ENCODE measurements around the gene ERC2.
"Not testable (repeated sequence)": the region's sequence is repeated elsewhere in the genome, so short reads cannot be mapped to it uniquely, and the experiment has no call there.

The ERC2 gene

DNA sequence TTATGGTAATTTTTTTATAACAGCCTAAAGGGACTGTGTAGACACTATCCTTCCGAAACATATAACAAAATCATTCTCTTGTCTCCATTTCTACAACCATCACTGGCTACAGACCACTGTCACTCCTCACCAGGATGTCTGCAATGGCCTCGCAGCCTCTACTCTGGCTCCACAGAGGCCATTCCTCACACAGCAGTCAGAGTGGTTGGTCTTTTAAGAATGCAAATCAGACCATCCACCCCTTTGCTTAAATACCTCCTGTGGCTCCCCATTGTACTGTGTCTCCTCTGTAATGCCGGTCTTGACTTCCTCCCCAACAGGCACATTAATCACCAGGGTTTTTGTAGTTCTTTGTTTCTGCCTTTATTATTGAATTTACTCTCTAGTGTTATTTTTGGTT is 344.8 kb downstream of the ERC2 start:
- no peak for DNase-seq (ENCODE audit: low read depth)

DNA sequence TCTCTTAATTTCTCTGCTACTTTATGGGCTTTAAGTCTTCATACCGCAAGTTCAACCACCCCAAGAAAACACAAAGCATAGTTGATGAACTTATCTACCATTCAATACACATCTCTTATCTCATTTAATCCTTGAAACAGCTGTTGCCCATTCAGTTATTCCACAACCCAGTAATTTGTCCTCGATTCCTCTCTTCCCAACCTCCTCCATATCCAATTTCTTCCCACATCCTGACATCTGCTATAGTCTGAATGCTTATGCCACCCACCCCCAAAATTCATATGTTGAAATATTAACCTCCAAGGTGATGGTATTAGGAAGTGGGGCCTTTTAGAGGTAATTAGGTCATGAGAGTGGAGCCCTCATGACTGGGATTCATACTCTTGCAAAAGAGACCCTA is 345.4 kb downstream of the ERC2 start:
- no peak for DNase-seq (ENCODE audit: low read depth)

DNA sequence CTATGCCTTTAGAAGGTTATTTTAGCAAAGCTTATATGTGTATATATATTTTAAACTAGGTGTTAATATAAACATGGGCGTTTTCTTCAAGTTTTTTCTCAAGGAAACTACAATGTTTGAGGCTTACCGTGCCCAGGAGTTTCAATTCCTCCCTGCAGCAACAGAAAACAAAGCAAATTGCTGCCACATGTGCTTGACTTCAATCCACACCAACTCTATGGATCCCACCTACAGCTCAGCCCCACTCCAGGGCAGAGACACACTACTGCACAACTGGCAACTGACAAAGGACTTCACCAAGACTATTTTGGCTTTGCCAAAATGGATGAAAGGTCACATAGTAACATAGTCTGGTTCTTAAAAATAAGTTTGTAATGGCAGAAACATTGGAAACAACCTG is 346.6 kb downstream of the ERC2 start:
- DNase-seq (ENCODE audit: low read depth), result no peak

DNA sequence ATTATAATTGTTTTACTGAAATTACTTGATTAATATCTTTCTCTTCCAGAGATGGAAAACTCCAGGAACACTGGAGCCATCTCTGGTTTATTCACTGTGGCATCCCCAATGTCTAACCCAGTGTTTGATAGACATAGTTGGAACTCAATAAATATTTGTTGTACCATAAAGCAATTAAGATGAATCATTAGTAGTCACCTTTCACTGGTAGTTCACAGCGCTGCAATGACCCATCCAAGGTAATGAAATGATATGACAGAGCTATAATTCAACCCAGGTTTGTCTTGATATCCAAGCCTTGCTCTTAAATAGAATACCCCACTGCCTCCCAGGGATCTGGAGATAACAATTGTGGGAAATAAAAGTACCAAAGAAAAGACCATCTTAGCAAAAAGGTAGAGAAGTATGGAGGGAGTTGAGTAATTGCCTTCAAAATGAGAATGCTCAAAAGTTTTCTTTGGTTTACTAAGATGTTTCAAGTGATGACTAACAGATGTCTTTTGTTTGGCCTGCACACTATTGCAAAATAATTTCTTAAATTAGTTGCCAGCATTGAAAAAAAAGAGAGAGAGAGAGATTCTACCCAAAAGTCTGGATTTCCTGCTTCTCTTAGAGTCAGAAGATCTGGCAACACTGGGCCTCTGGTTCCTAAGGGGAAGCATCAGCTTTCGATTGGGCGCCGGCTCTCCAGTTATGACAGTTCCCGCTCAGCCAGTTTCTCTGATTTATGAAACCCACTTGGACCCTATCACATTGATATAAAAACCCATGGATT is 348.5 kb downstream of the ERC2 start:
- DNase-seq (ENCODE audit: low read depth), result peak; percentile 71

DNA sequence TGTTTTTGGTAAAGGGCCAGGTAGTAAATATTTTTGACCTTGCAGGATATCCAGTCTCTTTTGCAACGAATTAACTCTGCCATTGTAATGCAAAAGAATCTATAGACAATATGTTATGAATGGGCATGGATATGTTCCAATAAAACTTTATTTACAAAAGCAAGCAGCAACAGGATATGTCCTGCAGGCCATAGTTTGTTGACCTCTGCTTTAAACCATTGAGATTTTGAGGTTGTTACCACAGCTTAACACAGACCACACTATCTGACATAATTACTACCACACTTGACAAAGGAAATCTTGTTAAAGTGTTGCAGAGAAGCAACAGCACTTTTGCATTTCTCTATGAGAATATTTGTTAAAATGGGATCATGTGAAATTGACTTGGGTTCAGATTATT is 349.3 kb downstream of the ERC2 start:
- no peak for DNase-seq (ENCODE audit: low read depth)

DNA sequence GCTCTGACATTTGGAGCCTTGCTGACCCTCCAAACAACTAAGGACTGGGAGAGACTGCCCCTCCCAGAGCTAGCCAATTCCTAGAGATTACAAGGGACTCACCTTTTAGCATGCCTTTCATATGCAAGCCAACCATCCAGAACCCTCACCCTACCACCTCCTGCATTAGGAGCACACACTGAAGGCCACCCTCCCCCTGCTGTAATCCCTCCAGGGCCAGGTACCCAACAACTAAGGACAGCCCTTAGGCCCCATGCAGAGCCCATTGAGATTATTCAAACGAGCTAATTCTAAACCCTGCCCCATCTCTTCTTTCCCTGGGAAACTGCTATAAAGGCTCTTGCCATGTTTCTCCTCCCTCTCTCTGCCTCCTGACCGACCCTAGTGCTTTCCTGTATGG is 352.6 kb downstream of the ERC2 start:
- DNase-seq (ENCODE audit: low read depth), result no peak

DNA sequence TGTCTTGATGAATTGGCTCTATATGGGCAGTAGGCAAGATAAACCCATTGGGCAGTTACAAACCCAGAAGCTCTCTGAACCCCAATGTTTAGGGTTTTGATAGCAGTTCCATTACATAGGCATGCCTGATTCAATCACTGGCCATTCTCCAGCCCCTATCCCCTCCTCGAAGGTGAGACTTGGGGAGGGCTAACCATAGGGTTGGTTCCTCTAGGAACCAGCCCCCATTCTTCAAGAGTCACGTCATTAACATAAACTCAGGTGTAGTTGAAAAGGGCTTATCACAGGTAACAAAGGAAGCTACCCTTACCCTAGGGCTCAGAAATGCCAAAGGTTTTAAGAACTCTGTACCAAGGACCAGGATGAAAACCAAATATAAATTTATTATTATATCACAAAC is 353.1 kb downstream of the ERC2 start:
- no peak for DNase-seq (ENCODE audit: low read depth)

DNA sequence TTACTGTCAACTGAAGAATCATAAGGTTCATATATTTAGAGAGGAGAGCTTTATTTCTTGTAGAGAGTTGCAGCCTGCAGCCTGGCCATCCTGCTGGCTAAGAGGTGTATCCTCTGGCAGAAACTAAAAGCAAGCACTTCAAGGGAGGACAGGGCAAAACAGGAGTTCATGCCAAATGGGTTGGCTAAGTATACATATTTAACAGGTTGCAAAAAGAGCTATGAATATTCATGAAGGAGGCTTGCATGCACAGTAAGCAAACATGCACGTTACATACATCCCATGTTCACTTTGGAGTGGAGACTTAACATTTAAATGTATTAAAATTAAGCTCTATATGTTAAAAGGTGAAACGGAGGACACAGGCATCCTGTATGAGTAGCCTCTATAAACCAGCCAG is 354.4 kb downstream of the ERC2 start:
- DNase-seq (ENCODE audit: low read depth), result no peak

DNA sequence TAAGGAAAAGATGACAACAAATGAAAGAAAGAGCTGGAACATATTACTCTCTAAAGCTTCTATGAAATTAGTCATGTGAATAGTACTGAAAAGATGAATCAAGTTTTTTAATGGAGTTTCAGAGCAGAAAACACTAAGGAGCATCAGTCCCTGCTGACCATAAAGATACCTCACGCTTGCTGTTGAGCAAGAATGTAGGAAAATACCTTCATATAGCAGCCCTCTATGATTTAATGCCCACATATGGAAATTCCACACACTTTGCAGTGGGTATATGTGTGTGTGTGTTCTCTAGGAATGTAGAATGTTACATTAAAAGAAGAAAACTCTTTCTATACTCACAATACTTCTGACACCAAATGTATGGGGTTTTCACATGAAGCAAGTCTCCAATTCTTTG is 355.0 kb downstream of the ERC2 start:
- DNase-seq (ENCODE audit: low read depth), result no peak

DNA sequence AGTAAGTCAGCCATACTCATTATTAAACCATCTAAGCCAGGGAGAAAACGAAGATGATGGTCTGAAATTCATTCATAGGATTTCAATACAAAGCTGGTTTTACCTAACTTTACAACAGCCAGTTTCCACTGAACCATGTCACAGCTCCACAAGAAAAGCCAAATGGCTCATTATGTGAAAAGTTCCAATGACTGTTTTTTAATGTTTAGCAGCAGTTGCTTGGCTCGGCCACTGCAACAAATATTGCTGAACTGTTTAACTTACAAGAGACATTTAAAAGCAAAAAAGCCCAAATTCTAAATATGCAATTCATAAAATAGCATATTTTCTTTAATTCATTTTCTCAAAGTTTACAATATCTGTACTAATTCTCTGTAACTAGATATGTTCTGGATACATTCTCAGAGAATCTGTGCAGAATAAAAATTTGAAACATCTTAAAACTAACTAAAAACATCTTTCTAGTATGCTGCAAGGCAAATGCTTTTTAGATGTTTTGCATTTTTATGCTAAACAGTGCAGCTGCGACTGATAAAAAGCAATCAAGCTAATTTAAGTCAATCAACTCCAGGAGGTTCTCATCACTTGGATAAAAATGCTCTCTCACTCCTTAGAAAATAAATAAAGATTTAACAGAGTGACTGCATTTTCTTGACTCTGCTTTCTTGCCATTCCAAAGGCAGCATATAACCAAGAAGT is 356.5 kb downstream of the ERC2 start:
- DNase-seq (ENCODE audit: low read depth), result no peak

DNA sequence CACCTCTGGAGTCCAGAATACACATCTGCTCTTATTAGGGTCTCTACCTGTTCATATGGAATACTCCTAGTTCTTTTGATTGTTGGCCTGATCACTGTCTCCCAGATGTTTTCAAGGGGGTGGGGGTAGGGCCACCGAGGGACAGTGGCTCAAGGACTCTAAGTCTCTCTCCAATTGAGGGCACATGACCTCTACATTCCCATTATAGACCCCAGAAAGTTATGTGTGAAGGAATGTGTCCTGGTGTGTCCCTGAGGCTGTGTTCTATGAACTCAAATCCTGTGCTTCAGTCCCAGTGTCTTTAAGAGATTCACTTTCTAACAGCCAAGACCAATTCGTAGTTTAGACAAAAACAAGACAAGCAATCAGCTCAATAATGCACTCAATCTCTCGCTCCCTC is 357.4 kb downstream of the ERC2 start:
- no peak for DNase-seq (ENCODE audit: low read depth)

DNA sequence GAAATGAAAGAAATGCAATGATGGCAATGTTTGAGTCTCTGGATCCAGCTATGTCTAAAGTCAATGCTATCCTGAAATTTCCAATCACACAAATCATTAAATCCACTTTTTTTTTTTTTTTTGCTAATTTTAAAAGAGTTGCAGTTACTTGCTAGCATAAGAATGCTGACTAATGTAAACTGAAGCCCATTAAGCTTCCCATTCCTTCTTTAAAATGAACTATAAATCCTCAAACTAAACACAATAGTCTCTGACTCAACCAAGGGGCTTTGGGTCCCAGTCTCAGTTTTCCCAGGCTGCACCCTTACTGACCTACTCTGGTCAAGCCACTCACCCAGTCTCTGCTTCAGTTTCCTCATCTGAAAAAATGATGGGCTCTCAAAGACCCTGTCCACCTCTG is 361.1 kb downstream of the ERC2 start:
- DNase-seq (ENCODE audit: low read depth), result no peak

DNA sequence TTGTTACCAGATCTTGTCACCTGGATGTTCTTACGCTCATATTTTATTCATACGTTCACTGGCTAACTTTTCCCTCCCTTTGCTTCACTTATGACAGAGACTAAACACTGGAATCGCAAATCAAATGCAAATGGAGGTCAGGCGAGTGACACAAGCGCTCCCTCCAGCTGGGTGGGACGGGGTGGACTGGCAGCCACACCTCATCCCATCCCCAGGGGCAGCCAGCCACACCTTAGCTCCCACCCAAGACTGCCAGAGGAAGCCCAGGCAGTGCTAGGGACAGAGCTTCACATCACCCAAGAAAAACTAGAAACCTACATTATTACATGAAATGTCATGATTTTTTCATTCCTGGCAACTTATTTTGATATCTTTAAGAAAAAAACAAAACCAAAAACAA is 366.2 kb downstream of the ERC2 start:
- no peak for DNase-seq (ENCODE audit: low read depth)

DNA sequence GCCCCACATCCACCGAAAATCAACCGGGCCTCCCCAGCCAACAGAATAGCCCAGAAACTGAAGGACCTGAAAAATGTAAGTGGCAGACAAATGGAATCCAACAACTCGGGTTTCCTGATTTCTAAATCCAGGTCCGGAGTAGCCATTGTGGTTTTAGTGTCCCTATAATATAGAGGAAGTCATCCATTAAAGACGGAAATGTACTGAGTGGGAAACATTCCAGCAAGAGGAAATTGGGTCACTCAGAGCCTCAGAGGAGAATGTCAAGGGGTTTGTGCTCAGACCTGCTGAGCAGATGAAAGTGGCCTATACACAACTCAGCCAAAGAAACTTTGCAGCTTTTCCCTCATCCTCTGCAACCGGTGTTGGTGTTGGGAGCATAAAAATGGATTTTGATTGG is 366.7 kb downstream of the ERC2 start:
- DNase-seq (ENCODE audit: low read depth), result no peak

DNA sequence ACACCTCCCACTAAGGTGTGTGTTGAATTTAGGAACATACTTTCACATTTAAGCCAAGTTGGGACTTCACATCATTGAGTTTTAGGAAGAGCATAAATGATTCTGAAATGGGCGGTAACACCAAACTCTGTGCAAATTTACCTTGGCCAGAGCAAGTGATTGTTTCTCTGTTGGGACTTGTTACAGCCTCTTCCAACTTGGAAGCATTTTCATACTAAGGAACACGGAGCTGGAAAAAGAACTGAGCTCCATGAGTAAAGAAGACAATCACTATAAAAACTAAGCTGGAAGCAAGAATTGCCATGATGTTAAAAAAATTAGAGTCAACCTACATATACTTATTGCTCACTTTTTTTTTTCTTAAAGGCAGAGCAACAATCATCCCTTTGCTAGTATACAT is 371.3 kb downstream of the ERC2 start:
- no peak for DNase-seq (ENCODE audit: low read depth)

DNA sequence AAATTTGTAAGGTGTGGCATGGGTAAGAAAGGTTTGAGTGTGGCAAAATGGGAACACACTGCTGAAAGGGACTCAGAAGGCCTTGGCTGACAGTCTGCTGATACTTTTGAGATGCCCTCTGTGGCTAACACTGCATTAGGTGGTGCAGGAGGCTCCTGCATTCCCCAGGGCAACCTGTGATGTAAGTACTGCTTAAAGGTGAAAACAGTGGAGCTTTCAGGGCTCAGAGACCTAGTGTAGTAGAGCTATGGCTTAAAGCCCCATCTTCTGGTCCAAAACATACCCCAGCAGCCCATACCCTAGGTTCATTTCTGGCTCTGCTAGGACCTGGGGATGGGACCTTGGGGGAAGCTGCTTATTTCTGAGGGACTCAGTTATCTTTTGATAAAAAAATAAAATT is 374.1 kb downstream of the ERC2 start:
- DNase-seq (ENCODE audit: low read depth), result no peak

DNA sequence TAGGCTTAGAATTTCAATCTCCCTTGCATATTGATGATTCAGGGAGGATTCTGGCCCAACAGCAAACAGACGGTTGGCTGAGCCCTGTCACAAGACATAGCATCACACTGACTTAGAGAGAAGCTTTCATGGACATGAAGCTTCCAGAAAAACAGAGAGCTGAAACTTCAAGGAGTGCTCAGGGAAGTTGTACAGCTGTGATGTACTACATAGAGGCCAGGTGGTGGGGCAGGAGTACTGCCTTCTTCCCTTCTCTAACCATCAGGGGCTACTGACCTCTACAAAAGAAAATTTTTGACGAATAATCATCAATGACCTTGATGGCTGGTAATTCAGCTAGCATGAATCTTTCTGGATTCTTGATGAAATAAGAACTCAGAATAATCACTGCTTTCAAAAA is 378.5 kb downstream of the ERC2 start:
- DNase-seq (ENCODE audit: low read depth), result no peak

DNA sequence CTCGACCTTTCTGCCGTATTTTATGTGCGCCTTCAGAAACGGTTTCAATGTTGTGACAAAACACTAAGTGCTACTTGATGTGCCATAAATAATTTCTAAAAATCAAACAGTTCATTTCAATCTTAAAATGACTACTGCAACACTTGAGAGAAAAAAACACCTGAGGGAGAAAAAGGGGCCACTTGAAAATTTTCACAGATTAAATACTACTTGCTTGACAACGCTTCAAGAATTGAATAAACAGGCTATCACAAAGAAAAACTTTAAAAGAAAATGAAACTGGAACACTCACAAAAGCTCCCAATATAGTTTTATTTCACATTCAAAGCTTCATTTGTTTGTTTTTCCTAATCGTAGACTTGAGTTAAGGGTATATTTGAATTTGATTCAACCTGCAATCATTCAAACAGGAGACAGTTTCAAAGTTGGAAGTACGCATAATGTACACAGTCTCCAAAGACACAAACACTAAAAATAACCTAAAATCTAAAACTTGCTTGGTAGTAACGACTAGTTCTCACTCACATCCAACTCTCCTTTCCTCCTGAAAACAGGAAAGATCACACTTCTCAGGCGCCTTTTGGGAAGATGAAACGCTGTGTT is 380.7 kb downstream of the ERC2 start:
- no peak for DNase-seq (ENCODE audit: low read depth)

DNA sequence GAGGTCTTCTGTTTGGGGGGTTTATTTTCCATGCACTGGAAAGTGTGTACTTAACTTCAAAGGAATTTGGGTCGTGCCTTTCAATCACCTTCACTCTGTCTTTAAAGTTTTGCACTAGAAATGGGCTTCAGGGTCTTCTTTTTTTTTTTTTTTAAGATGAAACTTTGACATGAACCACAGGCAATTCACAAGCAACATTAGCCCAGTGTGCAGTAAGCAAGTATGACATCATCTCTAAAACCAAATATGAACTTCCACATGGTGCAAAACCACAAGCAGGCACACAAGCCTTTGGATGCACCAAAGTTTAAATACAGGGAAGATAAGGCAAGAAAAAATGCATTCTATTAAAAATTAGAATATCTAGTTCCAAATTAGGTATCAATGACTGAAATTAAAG is 381.9 kb downstream of the ERC2 start:
- DNase-seq (ENCODE audit: low read depth), result peak; percentile 15

DNA sequence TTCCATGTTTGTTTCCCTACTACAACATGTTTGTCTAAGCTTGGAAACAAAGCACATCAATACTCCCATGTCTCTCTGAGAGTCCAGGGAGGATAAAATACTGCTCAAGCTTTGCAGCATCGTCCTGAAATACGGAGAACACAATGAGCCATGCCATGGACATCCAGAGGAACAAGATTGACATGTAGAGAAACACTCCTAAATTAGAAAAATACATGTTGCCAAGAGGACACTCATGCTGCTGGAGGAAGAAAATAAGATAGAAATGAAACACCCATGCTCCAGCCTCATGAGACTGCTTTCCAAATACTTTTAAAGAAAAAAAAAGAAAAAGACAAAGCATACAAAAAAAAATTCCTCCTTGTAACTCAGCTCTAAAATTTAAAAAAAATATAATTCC is 387.0 kb downstream of the ERC2 start:
- no peak for DNase-seq (ENCODE audit: low read depth)

DNA sequence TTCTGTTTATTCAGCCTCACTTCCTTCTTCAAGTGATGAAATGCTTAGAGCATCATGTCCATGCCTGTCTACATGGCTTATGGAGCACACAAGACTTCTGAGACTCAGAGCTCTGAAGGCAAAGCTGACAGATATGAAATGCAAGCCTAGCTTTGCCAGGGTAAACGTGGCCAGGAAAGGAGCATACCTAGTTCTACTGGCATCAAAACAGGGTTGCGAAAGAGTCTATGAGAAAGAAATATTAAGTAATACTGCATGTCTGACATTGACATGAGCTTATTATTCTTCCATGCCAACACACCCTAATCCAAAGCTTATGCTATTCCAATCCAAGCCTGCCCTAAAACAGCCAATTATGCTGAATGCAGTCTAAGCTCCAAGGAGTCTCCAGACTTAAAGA is 391.5 kb downstream of the ERC2 start:
- DNase-seq (ENCODE audit: low read depth), result peak; percentile 5

DNA sequence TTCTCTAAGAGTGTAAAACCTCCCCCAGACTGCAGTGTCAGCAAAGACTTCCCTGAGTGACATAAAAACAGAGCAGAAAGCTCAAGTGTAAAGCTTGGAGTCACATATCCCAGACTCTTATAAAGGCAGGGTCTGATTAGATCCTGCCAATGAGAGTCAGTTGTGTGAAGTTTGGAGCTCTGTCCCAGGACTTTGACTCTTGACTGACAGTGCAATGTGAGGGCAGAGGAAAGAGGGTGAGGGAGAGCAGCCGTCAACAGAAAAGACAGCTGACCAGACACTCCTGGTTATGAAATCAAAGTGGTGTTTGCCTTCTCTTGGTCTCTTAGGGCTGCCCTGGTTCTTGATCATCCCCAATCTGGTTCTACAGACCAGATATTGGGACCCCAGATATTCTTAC is 393.2 kb downstream of the ERC2 start:
- no peak for DNase-seq (ENCODE audit: low read depth)

DNA sequence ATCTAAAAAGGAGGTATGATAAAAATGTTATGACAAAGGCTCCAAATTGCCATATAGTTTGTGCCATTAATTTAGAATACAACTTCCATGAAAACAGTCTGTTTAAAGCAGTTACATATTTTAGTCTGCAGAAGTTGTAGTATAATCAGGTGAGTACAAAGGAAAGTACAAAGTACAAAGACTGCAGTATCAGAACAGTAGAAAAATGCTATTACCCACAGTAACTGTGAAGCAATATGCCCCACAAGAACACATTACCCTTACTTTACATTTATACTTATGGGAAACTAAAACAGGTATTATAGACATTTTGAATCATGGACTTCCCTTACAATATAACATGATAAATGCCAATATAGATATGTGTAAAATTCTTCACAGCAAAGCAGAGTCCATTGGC is 398.5 kb downstream of the ERC2 start:
- DNase-seq (ENCODE audit: low read depth), result no peak

DNA sequence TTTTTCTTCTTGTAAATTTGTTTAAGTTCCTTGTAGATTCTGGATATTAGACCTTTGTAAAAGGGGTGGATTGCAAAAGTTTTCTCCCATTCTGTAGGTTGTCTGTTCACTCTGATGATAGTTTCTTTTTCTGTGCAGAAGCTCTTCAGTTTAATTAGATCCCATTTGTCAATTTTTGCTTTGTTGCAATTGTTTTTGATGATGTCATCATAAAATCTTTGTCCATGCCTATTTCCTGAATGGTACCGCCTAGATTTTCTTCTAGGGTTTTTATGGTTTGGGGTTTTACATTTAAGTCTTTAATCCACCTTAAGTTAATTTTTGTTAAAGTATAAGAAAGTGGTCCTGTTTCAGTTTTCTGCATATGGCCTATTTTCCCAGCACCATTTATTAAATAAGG is 401.9 kb downstream of the ERC2 start:
- DNase-seq (ENCODE audit: low read depth), result not testable (repeated sequence)
